Measurements from ENCODE around the gene HOXA10.

HOXA10 gene

DNA sequence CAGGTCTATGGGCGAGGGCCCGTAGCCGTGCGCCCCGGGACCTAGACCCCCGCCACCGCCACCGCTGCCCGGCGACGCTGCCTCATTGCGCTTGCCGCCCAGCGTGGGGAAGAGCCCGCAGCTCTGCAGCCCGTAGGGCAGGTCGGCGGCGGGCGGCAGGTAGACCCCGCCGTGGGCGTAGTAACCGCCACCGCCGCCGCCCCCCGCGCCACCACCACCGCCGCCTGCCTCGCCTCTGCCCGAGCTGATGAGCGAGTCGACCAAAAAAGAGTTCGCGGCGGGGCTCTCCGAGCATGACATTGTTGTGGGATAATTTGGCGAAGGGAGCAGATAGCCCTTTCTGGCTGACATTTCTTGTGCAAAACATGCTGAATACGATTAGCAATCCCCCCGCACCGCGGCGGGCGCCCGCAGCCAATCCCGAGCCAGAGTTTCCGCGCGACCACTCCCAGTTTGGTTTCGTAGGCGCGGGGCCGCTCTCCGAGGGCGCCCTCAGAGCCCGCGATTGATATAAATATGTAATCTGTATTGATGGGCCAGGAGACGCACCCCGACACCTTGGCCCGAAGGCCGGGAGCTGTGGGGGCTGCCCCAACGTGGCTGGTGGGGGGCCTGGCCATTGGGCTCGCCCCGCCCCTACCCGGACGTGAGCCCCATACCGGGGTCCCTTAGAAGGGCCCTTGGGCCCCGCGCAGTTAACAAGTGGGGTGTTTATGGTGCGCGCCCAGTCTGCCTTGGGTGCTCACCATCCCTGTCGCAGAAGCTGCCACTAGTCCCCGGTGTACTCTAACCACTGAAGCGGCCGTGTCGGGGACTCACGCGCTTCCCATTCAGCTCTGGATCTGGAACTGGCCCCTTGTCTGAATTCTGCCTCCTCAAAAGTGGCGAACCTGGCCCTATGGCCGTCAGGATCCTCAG, at the start of gene HOXA10:
Gene HOXA10 (minus strand): TSS at position 365 of the 918 bp plus-strand sequence. CDS start 14 bp downstream, at position 351.
- DNase-seq (ENCODE audit: low spot score), result peak; percentile 53

GRCh38 chr7:27221201-27221797, 47.2 kb upstream of the HOXA10 start:
- DNase-seq (ENCODE audit: low spot score), result no peak

- no peak for DNase-seq (ENCODE audit: low spot score)
These were observed 46.4 kb upstream of the HOXA10 start for GRCh38 chr7:27220440-27220955.

DNA sequence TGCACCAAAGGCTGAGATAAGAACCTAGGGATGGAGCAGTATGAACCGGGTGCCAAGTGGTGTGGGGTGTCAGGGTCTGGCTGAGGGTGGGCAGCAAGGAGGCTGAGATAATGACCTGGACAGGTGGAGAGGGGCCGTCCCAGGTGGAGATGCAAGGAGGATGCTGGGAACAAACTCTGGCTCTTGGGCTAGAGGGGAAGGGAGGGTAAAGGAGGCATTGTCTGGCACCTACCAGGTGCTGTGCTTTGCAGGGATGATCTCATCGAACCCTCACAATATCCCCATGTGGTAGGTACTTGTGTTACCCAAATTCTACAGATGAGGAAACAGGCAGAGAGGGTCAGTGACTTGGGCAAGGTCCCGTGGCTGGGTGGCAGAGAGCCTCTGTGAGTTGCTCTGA, 45.7 kb upstream of the HOXA10 start:
- DNase-seq (ENCODE audit: low spot score), result no peak

- DNase-seq (ENCODE audit: low spot score), result no peak
These were observed 43.8 kb upstream of the HOXA10 start for GRCh38 chr7:27217951-27218350.

DNA sequence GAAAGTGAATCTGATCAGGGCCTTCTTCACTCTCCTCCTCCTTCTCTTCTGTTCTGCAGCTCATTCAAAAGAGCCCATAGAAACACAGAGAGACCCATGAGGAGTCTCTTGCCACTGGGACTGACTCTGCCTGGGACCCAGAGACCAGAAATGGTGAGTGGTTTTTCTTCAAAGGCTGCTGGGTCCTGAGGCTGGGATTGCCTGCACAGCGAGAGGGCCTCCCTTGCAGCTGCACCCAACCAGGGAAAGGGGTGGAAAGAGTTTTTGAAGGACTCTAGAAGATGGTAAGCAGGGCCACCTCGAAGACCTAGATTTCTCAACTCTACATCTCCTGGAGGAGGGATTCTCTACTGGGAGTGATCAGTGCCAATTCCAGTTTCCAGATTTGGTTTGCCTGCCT, 41.2 kb upstream of the HOXA10 start:
- no peak for DNase-seq (ENCODE audit: low spot score)

GRCh38 chr7:27214239-27214950, 40.3 kb upstream of the HOXA10 start:
- DNase-seq (ENCODE audit: low spot score), result no peak

GRCh38 chr7:27213433-27214238, 39.5 kb upstream of the HOXA10 start:
- no peak for DNase-seq (ENCODE audit: low spot score)

DNA sequence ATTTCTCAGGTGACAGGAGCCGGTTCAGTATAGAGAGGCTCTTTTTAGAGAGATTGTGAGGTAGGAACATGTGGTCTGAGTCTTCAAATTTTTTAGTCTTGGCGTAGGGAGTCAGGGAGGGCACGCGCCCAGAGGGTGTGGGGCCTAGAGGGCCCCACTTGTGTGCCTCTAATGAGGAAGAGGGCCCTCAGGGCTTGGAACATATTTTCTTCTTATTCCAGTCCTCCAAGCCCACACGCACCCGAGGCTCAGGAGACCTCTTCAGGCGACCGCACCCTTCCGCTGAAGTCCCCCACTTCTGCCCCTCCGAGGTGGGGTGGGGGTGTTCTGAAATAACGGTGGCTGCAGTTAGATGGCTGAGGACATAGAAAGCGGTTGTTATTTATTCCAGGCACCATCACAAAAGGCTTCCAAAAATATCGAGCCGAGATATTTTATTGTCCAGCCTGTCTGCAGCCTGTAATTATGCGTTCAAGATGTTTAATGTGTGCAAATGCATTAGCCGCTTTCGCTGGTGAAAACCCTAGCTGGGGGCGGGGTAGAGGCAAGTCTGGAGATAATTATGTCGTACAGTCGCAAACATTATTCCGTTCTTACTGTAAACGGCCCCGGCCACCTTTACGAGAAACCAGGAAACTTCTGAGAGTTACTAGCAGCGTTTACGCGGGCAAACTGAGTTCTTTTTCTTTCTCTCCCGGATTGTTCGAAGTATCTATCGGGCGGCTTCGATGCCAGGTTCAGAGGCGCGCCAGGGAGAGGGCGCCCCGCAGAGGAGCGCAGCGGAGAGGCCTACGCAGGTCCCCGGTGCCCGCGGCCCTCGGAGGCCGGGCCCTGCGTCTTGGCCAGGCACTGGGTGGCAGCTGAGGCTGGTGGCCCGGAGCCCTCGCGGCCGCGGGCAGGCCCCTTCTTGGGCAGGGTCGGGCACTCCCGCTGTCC, 38.6 kb upstream of the HOXA10 start:
- no peak for DNase-seq (ENCODE audit: low spot score)

GRCh38 chr7:27211764-27212204, 37.7 kb upstream of the HOXA10 start:
- DNase-seq (ENCODE audit: low spot score), result no peak

DNA sequence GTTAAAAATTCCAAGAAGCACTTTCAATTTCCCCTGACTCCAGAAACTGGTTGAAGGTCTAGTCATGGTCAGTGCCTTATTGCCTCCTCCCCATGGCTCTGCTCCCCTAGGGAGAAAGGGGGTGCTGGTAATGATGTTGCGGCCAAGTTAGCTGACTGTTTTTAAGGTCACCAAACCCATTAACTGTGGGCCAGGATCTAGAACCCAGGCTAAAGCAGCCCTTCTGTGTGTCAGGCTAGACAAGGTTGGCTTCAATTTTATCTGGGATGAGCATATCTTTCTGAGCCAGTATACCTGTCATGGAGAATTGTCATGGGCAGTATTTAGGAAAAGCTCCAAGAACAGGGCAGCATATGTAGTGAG, 36.9 kb upstream of the HOXA10 start:
- no peak for DNase-seq (ENCODE audit: low spot score)

DNA sequence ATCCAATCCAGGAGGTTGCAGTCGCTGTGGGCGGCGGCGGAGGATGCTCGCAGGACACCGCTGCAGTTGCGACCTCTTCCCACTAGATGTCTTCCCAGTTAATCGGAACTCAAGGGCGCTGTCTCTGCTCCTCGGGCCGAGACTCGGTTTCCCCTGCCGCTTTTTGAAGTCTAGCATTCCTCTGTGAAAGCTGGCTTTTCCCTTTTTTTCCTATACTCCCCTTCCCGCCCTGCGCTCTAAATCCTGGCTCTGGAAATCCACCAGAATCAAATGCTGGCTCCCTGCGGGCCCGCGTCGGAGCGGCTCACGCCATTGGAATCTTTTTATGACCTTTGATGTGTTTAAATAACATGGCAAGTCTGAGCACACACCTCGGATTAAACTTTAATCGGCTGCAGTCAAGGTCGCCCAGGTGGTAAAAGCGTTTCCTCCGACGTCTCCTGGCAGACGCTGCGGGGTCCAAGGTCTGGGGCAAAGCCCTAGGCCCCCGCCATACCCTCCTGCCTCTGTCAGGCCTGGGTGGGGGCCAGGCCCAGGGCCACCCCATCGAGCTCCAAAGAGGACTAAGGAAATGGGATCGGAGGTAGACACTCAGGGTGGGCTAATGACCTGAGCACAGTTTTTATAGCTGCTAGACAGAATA, 36.4 kb upstream of the HOXA10 start:
- peak; percentile 48 for DNase-seq (ENCODE audit: low spot score)

- DNase-seq (ENCODE audit: low spot score), result no peak
These were observed 35.9 kb upstream of the HOXA10 start for GRCh38 chr7:27209933-27210440.

DNA sequence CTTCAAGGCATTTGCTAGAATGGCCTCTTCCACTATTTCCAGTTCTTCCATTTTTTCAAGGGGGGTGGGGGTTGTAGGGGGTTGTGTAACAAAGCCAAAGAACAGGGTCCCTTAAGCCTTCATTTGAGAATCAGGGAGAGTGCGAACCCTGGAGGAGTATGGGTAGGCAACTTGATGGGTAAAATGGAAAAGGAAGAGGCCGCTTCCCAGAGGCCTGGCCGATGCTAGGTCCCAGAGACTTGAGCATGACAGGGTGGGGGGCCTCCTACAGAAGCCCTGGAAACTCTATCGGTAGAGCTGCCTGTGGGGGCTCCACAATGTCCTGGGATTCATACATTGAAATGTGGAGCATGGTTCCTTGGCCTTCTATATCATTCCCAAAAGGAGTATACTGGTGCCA, 34.9 kb upstream of the HOXA10 start:
- no peak for DNase-seq (ENCODE audit: low spot score)

DNA sequence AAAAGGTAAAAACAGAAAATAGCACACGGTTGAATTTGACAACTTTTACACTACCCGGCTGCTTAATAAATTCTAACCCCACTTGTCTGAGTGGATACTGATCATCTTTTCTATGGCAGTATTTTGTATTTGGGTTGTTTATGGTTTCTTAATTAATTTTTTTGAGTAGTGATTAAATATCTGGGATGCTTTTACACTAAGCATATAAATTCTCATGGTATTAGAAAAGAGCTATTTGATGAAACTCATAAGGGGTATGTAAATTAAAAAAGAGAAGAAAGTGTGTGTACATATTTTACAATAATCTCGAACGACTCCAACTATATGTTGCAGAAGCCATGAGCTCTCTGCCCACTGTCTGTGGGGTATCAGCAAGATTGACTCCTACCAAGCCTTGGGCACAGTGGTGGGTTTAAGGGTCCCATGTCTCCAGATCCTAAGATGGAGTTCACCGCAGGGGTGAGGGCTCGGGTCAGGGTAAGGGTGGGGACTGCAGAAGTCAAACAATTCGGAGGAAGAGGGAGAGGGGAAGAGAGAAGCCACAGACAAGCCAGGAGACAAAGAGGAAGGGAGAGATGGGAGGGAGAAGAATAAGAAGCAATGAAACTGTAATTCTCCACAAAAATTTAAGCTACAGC, 33.3 kb upstream of the HOXA10 start:
- no peak for DNase-seq (ENCODE audit: low spot score)

DNA sequence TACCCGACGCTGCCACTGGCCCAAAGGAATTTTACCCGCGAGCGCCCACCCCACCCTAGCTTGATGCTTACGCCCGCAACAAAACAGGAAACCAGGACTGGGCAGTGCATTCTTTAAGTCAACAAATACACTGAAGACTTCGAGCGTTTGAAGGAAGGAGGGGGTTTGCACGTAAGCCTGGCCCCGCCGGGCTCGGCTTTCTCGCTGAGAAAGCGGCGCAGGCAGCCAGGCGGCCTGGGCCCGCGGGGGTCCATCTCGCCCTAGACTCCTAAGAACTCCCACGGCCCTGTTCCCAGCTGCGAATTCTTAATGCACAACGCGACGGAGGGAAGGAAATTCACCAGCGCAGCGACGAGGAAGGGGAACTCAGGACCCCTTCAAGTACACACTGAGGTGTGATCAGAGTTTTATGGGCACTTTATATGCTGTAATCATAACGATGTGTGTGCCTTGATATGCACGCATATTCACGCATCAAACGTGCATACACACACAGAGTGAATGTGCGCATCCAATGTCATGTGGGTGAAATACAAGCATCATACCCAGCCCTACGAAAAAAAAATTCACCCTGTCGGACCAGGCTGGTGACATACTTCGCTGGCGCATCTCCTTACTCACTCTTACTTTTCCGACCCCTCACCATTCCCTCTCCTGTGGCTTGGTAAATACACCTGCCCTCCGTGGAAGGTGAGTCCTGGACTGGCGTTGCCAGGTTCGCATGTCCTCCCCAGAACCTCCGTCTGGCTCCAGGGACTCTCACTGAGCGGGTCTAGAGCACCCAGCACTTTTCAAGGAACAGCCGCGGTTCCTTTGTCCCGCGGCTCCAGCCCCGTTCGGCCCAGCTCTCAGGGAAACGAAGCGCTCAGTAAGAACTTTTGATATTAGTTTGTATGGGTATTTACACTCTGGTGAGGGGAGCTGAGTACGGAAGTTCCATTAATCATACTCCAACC, 31.5 kb upstream of the HOXA10 start:
- DNase-seq (ENCODE audit: low spot score), result no peak

DNA sequence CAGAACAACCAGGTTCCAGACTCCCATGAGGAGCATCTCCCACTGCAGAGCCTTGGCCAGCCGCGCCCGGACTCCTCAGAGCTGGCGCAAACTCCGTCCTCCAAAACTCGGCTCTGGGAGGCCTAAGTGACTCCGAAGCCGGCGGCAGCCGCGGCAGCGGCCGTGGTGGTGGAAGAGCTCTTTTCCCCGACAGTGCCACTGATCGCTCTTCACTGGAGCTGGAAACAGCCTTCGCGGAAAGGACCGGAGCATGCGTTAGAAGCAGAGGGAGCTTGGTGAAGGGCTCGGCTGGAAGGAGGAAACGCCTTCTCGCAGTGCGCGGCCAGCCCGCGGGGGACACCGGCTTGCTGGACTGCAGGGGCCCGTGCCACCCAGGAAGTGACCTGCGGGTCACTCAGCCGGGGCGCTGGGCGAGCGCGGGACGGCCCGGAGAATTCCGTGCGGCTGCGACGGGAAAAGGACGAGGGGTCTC, 30.8 kb upstream of the HOXA10 start:
- DNase-seq (ENCODE audit: low spot score), result no peak

DNA sequence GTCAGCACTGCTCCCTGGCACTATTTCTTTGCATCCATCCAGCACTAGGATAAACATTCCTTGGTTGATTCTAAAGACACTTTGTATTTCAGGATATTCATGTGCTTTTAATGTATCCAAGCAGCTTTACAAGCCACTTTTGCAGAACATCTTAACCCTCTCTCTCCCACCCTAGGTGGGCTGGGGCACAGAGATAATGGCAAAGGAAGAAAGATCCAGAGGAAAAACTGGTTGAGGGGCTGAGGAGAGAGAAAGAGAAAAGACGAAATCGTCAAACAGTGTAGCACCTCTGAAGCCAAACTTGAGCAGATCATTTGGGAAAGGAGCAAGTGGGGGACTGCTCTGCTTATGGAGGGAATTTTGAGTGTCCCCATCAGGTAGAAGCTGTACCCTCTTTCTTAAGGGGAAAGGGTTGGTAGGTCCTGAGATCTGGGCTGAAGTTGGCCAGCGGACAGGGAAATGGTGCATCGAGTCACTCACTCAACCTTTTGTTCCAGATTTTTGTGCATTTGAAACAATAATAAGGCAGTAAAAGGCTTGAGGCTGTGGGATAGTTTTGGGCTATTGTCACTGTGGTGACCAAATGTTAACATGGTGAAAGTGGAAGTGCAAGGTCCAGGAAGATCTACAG, 30.0 kb upstream of the HOXA10 start:
- no peak for DNase-seq (ENCODE audit: low spot score)

Measured in kidney tubule cell (primary cell).